ENCODE measurements around the gene COL6A1.
A peak's percentile ranks its signal among the peaks of the same experiment; 100 is the strongest.
"Not testable (repeated sequence)": the region's sequence is repeated elsewhere in the genome, so short reads cannot be mapped to it uniquely, and the experiment has no call there.

The COL6A1 gene

GRCh38 chr21:45947296-45947695 lies 34.3 kb upstream of the COL6A1 start:
- Histone ChIP-seq H3K4me1 (ENCODE audit: control insufficient read depth, insufficient read depth, low read length, poor library complexity, severe bottlenecking) (peaks cover 4% of the 10 kb centered on the region), H3K9me3 (ENCODE audit: control insufficient read depth, low read length) (no peaks in the 10 kb centered on the region), H3K36me3 (ENCODE audit: control insufficient read depth, insufficient read depth, low read length) (no peaks in the 10 kb centered on the region), H3K27ac (ENCODE audit: low read depth, low read length, severe bottlenecking) (no peak overlapping the region), H3K4me3 (ENCODE audit: extremely low read depth, insufficient read depth, low read length, poor library complexity, severe bottlenecking) (no peak overlapping the region)
- 92 to 95% methylated on average over 16 of the region's 16 CpGs for WGBS, 2 experiments (ENCODE audit: insufficient coverage in 2 of 2)

DNA sequence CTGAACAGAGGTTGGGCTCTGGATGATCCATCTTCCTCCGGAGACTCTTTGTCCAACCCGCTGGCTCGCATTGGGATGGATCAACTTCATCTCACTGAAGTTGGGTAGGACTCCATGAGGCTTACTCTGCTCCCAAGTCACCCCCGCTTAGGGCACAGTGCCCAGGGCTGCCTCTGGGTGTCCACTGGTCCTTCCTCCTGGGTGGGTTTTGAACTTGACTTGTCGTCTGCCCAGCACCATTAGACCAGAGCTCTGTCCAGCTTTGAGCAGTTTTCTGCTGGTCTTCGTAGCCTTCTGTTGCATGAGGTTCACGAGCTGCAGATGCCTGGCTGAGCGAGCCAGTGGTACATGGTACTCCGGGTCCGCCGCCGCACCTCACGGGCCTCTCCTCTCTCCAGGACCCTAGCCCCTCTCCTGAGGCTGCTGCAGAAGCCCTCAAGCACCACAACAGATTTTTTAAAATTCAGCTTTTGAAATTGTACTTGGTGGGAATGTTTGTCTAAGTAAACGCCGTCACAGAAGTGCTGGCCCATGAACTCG lies 33.8 kb upstream of the COL6A1 start:
- Histone ChIP-seq H3K4me1 (ENCODE audit: control insufficient read depth, insufficient read depth, low read length, poor library complexity, severe bottlenecking) (peaks cover 4% of the 10 kb centered on the region), H3K36me3 (ENCODE audit: control insufficient read depth, insufficient read depth, low read length) (no peaks in the 10 kb centered on the region), H3K27ac (ENCODE audit: low read depth, low read length, severe bottlenecking) (no peak overlapping the region), H3K9me3 (ENCODE audit: control insufficient read depth, low read length) (no peaks in the 10 kb centered on the region), H3K4me3 (ENCODE audit: extremely low read depth, insufficient read depth, low read length, poor library complexity, severe bottlenecking) (no peak overlapping the region)
- WGBS, 2 experiments (ENCODE audit: insufficient coverage in 2 of 2): 95 to 96% methylated on average over 12 to 15 of the region's 16 CpGs

DNA sequence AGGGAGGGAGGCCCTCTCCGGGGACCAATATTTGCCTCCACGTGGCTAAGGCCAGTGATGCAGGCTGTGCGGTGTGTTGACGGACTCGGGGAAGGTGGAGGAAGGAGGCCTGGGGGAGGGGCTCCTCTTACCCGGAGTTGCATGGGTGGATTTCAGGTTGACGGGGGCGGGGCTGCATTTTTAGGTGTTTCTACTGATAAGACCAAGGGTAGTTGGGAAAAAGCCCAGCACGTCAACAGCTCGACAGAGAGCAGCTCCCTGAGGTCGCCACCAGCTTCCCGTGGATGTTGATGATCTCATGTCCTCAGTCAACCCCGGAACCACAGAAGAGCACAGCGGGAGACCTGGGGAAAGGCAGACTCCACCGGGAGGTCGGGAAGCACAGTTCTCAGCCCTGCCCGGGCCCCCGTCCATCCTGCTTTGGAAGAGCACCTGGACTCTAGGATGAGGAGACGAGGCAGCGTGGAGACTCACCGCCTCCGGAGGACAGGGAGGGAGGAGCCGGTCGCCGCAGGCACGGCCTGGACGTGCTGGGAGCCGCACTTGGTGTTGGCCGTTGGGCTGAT lies 32.9 kb upstream of the COL6A1 start:
- Histone ChIP-seq H3K27ac (ENCODE audit: low read depth, low read length, severe bottlenecking) (no peak overlapping the region), H3K4me1 (ENCODE audit: control insufficient read depth, insufficient read depth, low read length, poor library complexity, severe bottlenecking) (peaks cover 11% of the 10 kb centered on the region), H3K4me3 (ENCODE audit: extremely low read depth, insufficient read depth, low read length, poor library complexity, severe bottlenecking) (no peak overlapping the region), H3K9me3 (ENCODE audit: control insufficient read depth, low read length) (no peaks in the 10 kb centered on the region), H3K36me3 (ENCODE audit: control insufficient read depth, insufficient read depth, low read length) (no peaks in the 10 kb centered on the region)
- WGBS, 2 experiments (ENCODE audit: insufficient coverage in 2 of 2): 81 to 82% methylated on average over 25 to 29 of the region's 29 CpGs

DNA sequence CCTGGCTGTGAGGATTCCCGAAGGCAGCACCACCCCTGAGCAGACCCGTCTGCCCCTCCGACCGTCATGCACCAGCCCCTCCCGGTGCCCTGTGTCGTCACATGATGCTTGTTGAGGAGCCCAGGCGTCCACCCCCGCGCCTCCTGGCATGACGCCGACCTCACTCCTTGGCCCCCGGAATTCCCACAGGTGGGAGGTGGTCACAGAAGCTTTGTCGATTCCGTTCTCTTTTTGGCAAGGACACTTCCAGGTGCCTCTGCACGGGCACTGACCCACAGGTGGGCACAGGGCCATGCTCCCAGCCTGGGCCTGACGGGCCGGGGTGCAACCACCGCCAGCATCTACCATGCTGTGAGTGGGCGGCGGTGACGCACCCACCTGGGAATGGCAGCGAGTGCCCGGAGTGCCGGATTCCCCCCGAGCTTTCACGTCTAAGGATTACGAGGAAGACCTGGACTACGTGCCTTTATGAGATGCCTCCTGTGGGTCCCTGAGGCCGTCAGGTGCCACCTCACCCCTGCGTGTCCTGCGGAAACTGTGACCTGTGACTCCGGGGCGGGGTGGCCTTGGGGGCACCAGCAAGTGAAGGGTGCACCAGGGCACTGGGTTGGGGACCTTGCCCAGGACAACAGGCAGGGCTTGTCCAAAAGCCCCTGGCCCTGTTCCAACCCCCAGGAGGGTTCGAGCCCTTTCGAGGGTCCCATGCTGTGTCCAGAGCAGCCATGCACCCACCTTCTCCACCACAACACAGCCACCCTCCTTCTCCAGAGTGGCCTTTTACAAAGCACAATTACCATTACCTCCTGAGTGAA lies 31.4 kb upstream of the COL6A1 start:
- Histone ChIP-seq H3K27ac (ENCODE audit: low read depth, low read length, severe bottlenecking) (no peak overlapping the region), H3K4me3 (ENCODE audit: extremely low read depth, insufficient read depth, low read length, poor library complexity, severe bottlenecking) (no peak overlapping the region), H3K4me1 (ENCODE audit: control insufficient read depth, insufficient read depth, low read length, poor library complexity, severe bottlenecking) (peaks cover 13% of the 10 kb centered on the region), H3K9me3 (ENCODE audit: control insufficient read depth, low read length) (no peaks in the 10 kb centered on the region), H3K36me3 (ENCODE audit: control insufficient read depth, insufficient read depth, low read length) (no peaks in the 10 kb centered on the region)
- 89 to 90% methylated on average over 34 to 35 of the region's 35 CpGs for WGBS, 2 experiments (ENCODE audit: insufficient coverage in 2 of 2)

DNA sequence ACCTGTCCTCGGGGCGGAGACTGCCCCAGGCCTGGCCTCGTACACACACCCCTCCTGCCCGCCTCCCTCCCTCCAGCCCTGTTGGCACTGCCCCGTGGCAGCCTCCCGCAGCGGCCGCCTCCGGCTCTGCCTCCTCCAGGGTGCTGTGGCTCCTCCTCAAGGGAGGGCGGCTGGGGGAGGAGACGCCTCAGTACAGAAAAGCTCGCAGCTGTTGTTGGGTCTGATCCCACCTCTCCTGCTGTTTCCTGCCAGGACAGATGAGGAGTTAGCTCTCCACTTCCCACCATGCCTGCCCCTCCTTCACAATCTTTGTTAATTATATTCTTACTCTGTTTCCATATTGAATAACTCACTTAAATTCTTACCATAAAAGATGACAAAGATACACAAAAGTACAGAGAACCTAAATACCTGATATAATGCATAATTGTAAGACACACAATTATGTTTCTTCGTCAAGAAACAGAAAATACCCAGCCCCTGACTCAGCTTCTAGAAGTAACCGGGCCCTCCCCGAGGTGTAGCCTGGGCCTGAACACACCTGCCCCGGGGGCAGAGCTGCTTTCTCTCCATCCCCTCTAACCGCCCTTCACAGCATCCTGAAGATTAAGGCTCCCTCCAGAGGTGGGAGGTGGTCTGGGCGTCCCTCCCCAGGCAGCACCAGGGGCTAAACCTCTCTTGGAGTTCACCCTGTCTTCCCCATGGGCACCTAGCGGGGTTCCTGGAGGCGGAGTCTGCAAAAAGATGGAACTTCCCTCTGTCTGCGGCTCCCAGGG lies 30.6 kb upstream of the COL6A1 start:
- H3K4me1 ChIP-seq (ENCODE audit: control insufficient read depth, insufficient read depth, low read length, poor library complexity, severe bottlenecking): peaks cover 13% of the 10 kb centered on the region
- no peaks in the 10 kb centered on the region for H3K36me3 ChIP-seq (ENCODE audit: control insufficient read depth, insufficient read depth, low read length)
- WGBS, 2 experiments (ENCODE audit: insufficient coverage in 2 of 2): 64 to 74% methylated on average over 11 to 15 of the region's 21 CpGs
- H3K4me3 ChIP-seq (ENCODE audit: extremely low read depth, insufficient read depth, low read length, poor library complexity, severe bottlenecking): no peak overlapping the region
- H3K9me3 ChIP-seq (ENCODE audit: control insufficient read depth, low read length): no peaks in the 10 kb centered on the region
- no peak overlapping the region for H3K27ac ChIP-seq (ENCODE audit: low read depth, low read length, severe bottlenecking)

- H3K4me1 ChIP-seq (ENCODE audit: control insufficient read depth, insufficient read depth, low read length, poor library complexity, severe bottlenecking): peaks cover 13% of the 10 kb centered on the region
- no peaks in the 10 kb centered on the region for H3K36me3 ChIP-seq (ENCODE audit: control insufficient read depth, insufficient read depth, low read length)
- H3K27ac ChIP-seq (ENCODE audit: low read depth, low read length, severe bottlenecking): no peak overlapping the region
- 88 to 89% methylated on average over 15 of the region's 15 CpGs for WGBS, 2 experiments (ENCODE audit: insufficient coverage in 2 of 2)
- H3K9me3 ChIP-seq (ENCODE audit: control insufficient read depth, low read length): no peaks in the 10 kb centered on the region
- H3K4me3 ChIP-seq (ENCODE audit: extremely low read depth, insufficient read depth, low read length, poor library complexity, severe bottlenecking): no peak overlapping the region
These were observed 29.9 kb upstream of the COL6A1 start for GRCh38 chr21:45951676-45952075.

GRCh38 chr21:45952527-45952926 lies 29.0 kb upstream of the COL6A1 start:
- H3K27ac ChIP-seq (ENCODE audit: low read depth, low read length, severe bottlenecking); H3K4me3 ChIP-seq (ENCODE audit: extremely low read depth, insufficient read depth, low read length, poor library complexity, severe bottlenecking); H3K36me3 ChIP-seq (ENCODE audit: control insufficient read depth, insufficient read depth, low read length); H3K9me3 ChIP-seq (ENCODE audit: control insufficient read depth, low read length): not testable (repeated sequence)
- H3K4me1 ChIP-seq (ENCODE audit: control insufficient read depth, insufficient read depth, low read length, poor library complexity, severe bottlenecking): peaks cover 13% of the 10 kb centered on the region
- 89 to 91% methylated on average over 6 of the region's 10 CpGs for WGBS, 2 experiments (ENCODE audit: insufficient coverage in 2 of 2)

DNA sequence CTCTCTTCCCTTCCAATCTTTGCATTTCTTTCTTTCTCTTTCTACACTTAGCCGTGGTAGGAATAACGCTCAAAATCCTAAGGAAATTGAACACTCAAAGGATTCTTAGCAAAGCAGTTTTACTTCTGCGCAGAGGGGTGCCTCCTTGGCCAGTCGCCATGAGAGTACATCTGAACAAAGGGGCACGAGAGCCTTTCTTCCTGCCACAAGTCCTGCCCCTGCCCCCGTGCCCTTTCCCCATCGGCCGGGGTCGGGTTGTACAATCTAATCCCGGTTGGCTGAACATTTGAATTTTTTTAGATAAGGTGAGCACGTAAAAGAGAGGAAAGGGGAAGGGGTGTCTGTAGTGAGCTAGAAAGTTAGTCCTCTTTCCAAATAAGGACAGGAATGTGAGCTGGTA lies 28.6 kb upstream of the COL6A1 start:
- no peaks in the 10 kb centered on the region for H3K36me3 ChIP-seq (ENCODE audit: control insufficient read depth, insufficient read depth, low read length)
- peak overlapping the region; percentile 77 for H3K27ac ChIP-seq (ENCODE audit: low read depth, low read length, severe bottlenecking)
- 85 to 88% methylated on average over 11 of the region's 11 CpGs for WGBS, 2 experiments (ENCODE audit: insufficient coverage in 2 of 2)
- no peaks in the 10 kb centered on the region for H3K9me3 ChIP-seq (ENCODE audit: control insufficient read depth, low read length)
- peaks cover 13% of the 10 kb centered on the region for H3K4me1 ChIP-seq (ENCODE audit: control insufficient read depth, insufficient read depth, low read length, poor library complexity, severe bottlenecking)
- H3K4me3 ChIP-seq (ENCODE audit: extremely low read depth, insufficient read depth, low read length, poor library complexity, severe bottlenecking): no peak overlapping the region

DNA sequence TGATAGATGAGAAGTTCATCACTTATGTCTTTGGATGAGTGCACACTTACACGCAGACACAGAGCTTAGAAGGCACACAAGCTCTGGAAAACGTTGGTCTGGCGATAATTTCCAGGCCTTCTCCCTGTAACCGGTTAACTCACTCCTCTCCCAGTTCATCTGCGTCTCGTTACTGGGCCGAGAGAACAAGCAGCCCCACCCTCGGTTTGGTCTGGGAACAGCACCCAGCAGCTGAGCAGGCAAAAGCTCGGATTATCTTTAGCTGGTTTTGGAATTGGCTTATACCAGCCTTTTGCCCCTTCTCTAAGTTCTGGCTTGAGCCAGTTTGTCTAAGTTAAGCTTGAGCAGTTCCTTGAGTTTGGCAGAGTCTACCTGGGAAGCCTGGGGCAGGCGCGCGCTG lies 27.3 kb upstream of the COL6A1 start:
- Histone ChIP-seq H3K27ac (ENCODE audit: low read depth, low read length, severe bottlenecking) (peak overlapping the region; percentile 77), H3K36me3 (ENCODE audit: control insufficient read depth, insufficient read depth, low read length) (no peaks in the 10 kb centered on the region), H3K4me3 (ENCODE audit: extremely low read depth, insufficient read depth, low read length, poor library complexity, severe bottlenecking) (no peak overlapping the region), H3K9me3 (ENCODE audit: control insufficient read depth, low read length) (no peaks in the 10 kb centered on the region), H3K4me1 (ENCODE audit: control insufficient read depth, insufficient read depth, low read length, poor library complexity, severe bottlenecking) (peaks cover 13% of the 10 kb centered on the region)
- 75 to 77% methylated on average over 11 to 12 of the region's 12 CpGs for WGBS, 2 experiments (ENCODE audit: insufficient coverage in 2 of 2)

DNA sequence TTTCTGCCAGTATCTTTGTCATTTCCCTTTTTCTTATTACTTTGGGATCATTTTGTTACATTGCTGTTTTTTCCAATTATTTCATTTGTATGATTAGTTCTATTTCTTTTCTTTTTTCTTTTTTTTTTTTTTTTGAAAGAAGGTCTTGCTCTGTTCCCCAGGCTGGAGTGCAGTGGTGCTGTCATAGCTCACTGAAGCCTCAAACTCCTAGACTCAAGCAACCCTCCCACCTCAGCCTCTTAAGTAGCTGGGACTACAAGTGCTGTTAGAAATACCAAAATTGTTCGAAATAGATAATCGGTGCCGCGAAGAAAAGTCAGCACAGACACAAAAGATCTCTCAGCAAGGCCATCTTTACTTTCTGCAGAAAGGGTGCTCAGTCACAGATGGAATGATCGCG lies 26.6 kb upstream of the COL6A1 start:
- peaks cover 13% of the 10 kb centered on the region for H3K4me1 ChIP-seq (ENCODE audit: control insufficient read depth, insufficient read depth, low read length, poor library complexity, severe bottlenecking)
- no peaks in the 10 kb centered on the region for H3K9me3 ChIP-seq (ENCODE audit: control insufficient read depth, low read length)
- no peaks in the 10 kb centered on the region for H3K36me3 ChIP-seq (ENCODE audit: control insufficient read depth, insufficient read depth, low read length)
- H3K27ac ChIP-seq (ENCODE audit: low read depth, low read length, severe bottlenecking): no peak overlapping the region
- 99 to 100% methylated on average over 5 to 6 of the region's 6 CpGs for WGBS, 2 experiments (ENCODE audit: insufficient coverage in 2 of 2)
- H3K4me3 ChIP-seq (ENCODE audit: extremely low read depth, insufficient read depth, low read length, poor library complexity, severe bottlenecking): no peak overlapping the region

Measured in mesodermal cell (in vitro differentiated cells).